ENCODE data around the gene CAMLG.
A peak's percentile ranks its signal among the peaks of the same experiment; 100 is the strongest.
"Not testable (repeated sequence)": the region's sequence is repeated elsewhere in the genome, so short reads cannot be mapped to it uniquely, and the experiment has no call there.

CAMLG gene

DNA sequence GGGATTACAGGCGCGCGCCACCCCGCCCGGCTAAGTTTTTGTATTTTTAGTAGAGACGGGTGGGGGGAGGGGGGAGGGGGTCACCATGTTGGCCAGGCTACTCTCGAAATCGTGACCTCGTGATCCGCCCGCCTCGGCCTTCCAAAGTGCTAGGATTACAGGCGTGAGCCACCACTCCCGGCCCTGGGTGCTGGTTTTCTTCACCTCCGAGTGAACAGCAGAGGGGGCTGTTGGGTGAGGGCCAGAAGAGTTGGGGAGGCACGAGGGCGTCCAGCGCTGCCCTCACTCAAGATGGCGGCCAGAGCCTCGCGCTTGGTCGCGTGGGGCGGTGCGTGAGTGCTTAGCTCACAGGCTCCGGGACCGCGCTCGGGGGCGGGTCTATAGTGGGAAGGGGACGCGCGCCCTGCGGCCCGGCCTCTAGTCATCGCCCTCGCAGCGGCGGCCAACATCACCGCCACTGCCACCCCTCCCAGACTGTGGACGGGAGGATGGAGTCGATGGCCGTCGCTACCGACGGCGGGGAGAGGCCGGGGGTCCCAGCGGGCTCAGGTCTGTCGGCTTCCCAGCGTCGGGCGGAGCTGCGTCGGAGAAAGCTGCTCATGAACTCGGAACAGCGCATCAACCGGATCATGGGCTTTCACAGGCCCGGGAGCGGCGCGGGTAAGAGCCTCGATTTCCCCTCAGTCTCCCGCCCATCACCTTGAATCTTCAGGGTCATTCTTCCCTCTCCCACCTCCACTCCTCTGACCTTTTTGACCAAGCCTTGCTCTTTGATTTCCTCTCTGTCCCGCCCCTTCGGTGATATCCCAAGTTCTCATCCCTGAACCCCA, at the start of gene CAMLG:
TSS of gene CAMLG (plus strand) at position 416 of the 830 bp plus-strand sequence. CDS start at position 489, 73 bp downstream.
- DNase-seq (ENCODE audit: low spot score) = peak; percentile 70

DNA sequence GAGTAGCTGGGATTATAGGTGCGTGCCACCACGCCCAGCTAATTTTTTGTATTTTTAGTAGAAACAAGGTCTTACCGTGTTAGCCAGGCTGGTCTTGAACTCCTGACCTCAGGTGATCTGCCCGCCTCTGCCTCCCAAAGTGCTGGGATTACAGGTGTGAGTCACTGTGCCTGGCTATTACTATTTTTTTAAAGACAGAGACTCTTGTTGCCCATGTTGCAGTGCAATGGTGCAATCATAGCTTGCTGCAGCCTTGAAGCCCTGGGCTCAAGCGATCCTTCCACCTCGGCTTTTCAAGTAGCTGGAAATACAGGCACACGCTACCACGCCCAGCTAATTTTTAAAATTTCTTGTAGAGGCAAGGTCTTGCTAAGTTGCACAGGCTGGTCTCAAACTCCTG, 48.2 kb upstream of the CAMLG start:
- DNase-seq (ENCODE audit: low spot score) = not testable (repeated sequence)

DNA sequence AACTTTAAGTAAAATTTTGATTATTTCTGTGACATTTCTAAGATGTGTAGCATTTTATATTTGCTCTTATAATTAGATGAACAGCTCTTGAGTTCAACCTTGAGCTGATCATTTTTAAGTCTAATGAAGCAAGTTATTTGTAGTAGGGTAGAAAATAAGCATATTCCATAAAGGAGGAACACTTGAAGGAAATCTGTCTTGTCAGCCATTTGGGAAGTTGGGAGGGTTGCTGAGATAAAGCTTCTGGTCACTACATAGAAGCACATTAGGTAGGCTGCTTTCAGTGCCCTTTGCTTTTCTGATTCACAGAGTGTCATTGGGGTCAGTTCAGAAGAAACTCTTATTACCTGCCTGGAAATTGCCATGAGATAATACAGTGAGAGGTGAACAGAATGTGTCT, 45.6 kb upstream of the CAMLG start:
- no peak for DNase-seq (ENCODE audit: low spot score)

DNA sequence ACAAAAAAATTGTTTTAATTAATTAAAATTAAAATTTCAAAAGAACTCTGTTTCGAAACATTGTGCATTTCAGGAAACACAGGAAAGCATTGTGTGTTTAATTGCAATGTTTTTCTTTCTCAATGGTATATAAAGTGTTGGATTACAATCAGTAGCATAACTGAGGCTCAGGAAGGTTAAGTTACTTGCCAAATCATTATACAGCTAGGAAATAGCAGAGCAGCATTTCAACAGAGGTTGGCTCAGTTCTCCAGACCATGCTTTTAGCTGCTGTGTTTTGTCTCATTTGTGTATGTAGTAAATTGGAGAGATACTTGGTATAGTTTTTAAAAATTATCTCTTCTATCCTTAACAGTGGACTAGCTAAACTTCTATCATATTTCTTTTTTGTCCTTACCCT, 30.0 kb upstream of the CAMLG start:
- no peak for DNase-seq (ENCODE audit: low spot score)

DNA sequence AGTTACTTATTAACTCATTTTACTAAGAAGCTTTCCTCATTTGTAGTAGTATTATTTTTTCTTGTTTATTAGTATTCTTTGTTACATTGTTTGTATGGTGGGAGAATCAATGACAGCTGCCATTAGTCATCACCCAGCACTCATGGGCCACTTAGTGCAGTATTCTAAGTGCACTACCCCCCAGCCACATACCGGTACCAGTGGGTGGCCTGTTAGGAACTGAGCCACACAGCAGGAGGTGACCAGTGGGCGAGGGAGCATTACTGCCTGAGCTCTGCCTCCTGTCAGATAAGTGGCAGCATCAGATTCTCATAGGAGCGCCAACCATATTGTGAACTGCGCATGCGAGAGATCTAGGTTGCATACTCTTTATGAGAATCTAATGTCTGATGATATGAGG, 24.2 kb upstream of the CAMLG start:
- DNase-seq (ENCODE audit: low spot score) = no peak

DNA sequence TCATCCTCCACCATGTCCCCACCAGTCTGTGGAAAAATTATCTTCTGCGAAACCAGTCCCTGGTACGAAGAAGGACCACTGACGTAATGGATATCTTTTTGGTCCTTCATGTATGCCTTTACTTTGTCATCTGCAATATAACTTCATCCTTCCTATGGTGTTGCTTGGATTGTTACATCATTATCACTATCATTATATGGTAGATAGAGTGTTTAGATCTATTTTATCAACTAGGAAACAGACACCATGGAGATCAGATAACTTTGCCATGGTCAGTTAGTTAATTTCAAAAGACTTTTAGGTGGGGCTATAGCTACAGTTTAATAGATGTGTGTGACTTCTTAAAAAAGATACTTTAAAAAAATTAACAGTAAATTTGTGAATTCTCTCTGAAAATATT, 23.8 kb upstream of the CAMLG start:
- no peak for DNase-seq (ENCODE audit: low spot score)

DNA sequence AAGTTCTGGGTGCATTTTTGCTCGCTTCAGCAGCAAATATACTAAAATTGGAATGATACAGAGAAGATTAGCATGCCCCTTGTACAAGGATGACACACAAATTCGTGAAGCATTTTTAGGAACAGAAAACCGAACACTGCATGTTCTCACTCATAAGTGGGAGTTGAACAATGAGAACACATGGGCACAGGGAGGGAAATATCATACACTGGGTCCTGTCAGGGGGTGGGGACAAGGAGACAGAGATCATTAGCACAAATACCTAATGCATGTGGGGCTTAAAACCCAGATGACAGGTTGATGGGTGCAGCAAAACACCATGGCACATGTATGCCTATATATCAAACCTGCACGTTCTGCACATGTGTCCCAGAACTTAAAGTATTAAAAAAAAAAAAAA, 22.9 kb upstream of the CAMLG start:
- DNase-seq (ENCODE audit: low spot score) = not testable (repeated sequence)

DNA sequence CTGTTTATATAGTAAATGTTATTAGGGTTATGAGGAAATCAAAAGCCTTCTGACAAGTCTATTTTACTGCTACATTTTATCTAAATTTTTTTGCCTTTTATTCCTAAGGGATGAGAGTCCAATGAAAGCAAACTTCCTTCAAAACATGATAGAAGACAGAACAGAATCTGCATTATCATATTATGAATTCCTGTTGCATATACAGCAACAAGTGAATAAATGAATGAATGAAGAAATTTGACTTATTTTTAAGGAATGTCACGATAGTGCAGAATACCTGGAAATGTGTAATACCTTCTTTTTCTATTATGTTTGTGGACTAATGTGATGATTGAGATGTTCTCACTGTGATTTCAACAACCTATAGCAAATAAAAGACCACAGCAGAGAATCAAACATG, 13.5 kb upstream of the CAMLG start:
- no peak for DNase-seq (ENCODE audit: low spot score)

DNA sequence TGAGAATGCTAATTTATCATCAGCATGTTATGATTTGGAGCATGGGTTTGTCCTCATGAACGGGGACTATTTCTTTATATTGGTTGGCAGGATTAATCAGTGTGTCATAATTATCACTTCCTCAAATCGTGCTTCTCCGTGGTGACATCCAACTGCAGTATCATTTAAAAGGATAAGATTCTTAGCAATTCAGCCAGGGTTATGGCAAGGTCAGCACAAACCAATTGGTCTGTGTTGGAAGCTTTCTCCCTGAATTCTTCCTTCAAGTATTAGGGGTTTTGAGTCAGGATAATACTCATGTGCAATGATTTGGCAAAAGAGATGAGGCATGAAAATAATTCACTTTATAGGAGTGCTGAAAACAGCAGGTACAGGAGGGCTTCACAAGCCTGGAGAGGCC, 5.5 kb upstream of the CAMLG start:
- no peak for DNase-seq (ENCODE audit: low spot score)

DNA sequence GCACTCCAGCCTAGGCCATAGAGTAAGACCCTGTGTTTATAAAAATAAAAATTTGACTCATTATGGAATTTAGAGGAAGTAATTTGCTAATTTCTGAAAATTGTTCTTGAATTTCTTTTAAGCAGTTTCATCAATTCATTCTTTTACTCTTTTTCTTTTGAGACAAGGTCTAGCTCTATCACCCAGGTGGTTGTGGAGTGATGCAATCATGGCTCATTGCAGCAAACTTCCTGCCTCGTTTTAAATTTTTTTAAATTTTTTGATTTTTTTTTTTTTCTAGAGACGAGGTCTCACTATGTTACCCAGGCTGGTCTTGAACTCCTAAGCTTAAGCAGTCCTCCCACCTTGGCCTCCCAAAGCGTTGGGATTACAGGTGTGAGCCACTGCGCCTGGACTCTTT, 3.1 kb upstream of the CAMLG start:
- DNase-seq (ENCODE audit: low spot score) = no peak

DNA sequence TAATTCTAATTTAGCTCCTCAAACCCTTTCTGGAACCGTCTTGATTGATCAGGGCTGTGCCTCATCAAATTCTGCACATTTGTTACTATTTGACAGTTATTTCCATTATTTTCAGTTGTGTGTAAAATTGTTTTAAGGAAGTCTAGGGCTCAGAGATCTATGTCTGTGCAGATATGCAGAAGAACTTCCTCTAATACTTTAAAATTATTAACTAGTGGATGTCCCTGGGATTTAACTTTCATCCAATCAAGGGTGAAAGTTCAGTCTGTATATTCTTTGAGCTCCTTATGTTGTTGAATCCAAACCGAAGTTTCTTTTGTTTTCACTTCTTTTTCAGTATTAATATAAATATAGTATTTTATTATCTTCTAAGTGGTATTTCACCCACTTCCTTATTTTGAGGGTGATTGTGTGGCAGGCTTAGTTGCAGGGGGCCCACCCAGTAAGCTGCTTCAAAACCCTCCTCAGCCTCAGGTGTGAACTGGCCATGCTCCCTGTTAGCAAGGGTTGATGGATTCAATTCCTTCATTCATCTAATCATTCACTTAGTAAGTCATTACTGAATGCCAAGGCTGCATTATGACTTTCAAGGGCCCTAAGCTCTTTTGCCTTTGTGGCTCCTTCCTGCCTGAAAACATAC, 2.1 kb upstream of the CAMLG start:
- DNase-seq (ENCODE audit: low spot score) = no peak

DNA sequence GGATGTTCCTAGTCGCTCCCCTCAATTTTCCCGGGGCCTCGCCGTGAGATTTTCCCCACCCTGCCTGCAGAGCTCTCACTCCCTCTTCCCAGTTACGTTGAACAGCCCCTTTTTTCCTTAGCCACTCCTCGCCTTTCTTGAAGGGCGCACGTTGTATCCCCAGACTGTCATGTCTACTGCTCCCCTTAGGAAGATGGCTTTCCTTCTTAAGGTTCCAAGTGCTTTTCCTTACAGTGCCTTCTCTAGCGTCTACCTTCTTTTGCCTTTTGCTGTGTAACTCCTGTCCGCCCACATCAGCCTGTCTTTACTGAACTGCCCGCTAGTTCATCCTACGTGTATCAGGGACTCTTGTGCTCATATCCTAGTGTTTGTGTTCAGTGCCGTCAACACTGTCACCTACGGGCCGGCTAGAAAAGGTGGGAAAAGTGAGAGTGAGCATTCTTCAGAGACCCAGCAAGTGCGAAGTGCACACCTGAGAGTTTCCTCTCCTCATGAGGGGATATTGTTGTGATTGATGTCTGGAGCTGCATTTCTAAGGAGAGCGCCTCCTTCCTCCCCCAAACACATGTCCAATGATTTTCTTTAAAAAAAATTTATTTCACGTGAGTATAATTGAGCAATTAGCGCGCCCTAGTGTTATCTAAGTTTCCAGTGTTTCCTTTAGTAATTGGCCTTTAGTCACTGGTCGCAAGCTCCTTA, 764 bp downstream of the CAMLG start:
- DNase-seq (ENCODE audit: low spot score) = peak; percentile 28

DNA sequence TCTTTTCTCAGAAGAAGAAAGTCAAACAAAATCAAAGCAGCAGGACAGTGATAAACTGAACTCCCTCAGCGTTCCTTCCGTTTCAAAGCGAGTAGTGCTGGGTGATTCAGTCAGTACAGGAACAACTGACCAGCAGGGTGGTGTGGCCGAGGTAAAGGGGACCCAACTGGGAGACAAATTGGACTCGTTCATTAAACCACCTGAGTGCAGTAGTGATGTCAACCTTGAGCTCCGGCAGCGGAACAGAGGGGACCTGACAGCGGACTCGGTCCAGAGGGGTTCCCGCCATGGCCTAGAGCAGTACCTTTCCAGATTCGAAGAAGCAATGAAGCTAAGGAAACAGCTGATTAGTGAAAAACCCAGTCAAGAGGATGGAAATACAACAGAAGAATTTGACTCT, 2.7 kb downstream of the CAMLG start:
- DNase-seq (ENCODE audit: low spot score) = no peak

DNA sequence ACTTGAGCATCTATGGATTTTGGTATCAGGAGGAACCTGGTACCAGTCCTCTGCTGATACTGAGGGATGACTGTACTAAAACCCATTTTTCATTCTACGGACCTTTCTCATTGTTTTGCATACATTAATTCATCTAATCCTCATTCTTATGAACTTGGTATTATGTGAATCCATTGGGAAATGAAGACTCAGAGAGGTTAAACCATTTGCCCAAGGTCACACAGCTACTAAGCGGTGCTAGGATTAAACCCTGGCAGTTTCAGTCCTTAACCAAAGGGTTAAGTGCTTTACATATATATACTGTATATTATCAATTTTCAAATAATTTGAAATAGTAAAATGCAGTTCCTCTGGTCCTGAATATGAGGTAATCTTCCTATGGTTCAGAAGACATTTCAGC, 3.8 kb downstream of the CAMLG start:
- DNase-seq (ENCODE audit: low spot score) = no peak

DNA sequence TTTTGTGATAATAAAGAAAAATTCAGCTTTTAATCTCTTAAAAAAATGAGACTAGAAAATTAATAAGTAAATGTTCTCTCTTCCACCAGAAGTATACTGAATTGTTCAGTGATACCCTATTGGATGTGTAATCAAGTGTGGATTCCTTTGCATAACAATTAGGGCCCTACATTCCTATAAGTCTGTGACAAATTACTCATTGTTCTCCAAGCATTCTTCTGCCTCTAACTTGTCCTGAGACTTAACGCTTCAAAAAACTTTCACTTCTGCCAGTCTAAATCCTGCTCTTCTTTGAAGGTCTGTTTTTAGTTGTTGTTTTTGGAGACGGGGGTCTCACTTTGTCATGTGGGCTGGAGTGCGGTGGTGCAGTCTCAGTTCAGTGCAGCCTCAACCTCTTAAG, 11.1 kb downstream of the CAMLG start:
- DNase-seq (ENCODE audit: low spot score) = no peak

DNA sequence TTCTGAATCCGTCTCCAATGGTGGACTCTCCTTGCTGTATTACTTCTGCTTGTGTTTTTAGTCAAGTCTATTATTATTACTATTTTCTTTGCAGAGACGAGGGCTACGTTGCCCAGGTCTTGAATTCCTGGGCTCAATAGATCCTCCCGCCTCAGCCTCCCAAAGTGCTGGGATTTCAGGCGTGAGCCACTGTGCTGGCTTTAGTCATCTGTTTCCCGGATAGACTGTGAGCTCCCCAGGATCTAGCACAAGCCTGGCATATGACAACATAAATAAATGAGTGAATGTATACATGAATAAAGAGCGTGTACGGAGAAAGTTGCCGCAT, 19.8 kb downstream of the CAMLG start:
- no peak for DNase-seq (ENCODE audit: low spot score)

DNA sequence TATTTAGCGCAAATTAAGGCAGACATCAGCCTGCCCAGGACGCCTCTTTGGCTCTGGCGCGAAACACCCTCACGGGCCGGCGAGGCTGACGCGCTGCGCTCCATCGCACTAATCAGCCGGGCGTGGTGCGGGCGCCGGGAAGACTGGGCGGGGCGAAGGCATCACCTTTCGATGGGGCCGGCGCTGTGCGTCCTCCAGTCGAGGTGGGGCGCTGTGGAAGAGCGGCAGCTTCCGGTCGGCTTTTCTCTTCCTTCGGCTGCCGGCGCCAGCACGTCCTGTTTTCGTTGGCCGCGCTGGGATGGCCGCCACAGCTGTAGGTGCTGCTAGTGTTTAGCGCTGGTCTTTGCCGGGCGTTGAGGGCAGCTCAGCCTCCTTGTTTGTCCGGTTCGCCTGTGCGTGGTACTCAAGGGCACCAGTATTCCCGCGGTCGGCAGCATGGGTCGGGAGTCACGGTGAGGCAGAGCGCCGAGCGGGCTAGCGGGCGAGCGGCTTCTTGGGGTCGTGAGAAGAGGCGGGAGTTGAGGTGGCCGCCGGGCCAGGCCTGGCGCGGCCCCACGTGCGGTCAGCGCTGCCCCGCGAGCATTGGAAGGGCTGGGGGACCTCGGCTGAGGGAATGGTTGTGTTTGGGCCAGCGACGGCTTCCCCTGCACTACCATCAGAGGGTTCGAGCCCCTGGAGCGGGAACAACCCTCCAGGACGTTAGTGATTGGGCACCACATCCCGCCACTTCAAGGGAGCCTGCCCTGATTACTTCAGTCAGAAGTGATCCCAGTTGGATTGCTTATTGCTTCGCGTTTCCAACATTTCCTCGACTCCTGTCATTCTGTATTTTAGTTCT, 20.4 kb downstream of the CAMLG start, which contains the start of gene DDX46:
TSS of gene DDX46 (plus strand) at position 276 of the 838 bp plus-strand sequence. CDS start at position 436, 160 bp downstream.
- DNase-seq (ENCODE audit: low spot score) = peak; percentile 84

DNA sequence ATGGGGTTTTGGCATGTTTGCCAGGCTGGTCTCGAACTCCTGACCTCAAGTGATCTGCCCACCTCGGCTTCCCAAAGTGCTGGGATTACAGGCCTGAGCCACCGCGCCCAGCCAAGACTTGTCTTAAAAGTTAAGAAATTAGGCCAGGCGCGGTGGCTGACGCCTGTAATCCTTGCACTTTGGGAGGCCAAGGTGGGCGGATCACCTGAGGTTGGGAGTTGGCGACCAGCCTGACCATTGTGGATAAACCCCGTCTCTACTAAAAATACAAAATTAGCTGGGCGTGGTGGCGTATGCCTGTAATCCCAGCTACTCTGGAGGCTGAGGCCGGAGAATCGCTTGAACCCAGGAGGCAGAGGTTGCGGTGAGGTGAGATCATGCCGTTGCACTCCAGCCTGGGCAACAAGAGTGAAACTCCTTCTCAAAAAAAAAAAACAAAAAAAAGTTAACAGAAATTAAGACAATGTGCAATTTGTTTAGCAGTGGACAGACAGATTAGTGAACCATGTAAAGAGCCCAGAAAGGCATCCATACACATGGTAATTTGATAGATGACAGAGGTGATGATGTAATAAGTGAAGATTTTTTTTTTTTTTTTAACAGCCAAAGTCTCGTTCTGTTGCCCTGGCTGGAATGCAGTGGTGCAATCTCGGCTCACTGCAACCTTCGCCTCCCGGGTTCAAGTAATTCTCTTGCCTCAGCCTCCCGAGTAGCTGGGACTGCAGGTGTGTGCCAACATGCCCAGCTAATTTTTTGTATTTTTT, 29.4 kb downstream of the CAMLG start:
- not testable (repeated sequence) for DNase-seq (ENCODE audit: low spot score)

DNA sequence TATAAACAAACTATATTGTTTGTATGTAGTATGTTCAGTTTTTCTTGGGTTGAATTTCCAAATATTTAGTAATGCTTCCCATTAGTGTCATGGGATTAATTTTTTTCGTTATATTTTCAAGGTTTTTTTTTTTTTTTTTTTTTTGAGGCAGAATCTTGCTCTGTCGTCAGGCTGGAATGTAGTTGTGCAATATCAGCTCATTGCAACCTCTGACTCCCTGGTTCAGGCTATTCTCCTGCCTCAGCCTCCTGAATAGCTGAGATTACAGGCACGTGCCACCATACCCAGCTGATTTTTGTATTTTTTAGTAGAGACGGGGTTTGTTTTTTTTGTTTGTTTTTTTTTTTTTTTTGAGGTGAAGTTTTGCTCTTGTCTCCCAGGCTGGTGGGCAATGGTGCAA, 30.9 kb downstream of the CAMLG start:
- no peak for DNase-seq (ENCODE audit: low spot score)

DNA sequence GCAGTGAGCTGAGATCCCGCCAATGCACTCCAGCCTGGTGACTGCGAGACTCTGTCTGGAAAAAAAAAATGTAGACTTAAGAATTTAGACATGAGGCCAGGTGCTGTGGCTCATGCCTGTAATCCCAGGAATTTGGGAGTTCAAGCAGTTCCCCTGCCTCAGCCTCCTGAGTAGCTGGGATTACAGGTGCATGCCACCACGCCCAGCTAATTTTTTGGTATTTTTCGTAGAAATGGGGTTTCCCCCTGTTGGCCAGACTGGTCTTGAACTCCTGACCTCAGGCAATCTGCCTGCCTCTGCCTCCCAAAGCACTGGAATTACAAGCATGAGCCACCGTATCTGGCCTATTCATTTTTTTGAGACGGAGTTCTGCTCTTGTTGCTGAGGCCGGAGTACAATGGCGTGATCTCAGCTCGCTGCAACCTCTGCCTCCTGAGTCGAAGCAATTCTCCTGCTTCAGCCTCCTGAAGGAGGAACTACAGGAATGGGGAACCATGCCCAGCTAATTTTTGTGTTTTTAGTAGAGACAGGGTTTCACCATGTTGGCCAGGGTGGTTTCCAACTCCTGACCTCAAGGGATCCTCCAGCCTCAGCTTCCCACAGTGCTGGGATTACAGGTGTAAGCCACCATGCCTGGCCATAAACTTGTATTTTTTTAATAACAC, 34.2 kb downstream of the CAMLG start:
- no peak for DNase-seq (ENCODE audit: low spot score)

DNA sequence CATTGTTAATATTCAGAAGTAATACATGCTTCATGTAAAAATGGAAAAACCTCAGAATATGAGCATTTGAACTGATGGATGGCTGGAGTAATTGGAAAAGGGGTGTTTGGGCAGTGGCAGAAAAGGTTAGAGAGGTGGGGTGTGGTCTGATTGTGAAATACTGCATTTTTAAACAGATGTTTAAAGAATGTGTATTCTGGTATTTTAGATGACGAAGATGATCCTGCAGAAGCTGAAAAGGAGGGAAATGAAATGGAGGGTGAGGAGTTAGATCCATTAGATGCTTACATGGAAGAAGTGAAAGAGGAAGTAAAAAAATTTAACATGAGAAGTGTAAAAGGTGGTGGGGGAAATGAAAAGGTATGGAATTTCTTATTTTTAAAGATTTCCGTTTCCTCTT, 39.0 kb downstream of the CAMLG start:
- DNase-seq (ENCODE audit: low spot score) = no peak

Measured in COLO829 (cell line).